NCI-H774 (cell line): ENCODE results near the gene MACROH2A2.
A peak's percentile ranks its signal among the peaks of the same experiment; 100 is the strongest.
"Not testable (repeated sequence)": the region's sequence is repeated elsewhere in the genome, so short reads cannot be mapped to it uniquely, and the experiment has no call there.

ENCODE experiments used
- DNase-seq: peaks from one replicate; lab custom pipeline; 2025; lab: John Stamatoyannopoulos, UW

MACROH2A2 gene

DNA sequence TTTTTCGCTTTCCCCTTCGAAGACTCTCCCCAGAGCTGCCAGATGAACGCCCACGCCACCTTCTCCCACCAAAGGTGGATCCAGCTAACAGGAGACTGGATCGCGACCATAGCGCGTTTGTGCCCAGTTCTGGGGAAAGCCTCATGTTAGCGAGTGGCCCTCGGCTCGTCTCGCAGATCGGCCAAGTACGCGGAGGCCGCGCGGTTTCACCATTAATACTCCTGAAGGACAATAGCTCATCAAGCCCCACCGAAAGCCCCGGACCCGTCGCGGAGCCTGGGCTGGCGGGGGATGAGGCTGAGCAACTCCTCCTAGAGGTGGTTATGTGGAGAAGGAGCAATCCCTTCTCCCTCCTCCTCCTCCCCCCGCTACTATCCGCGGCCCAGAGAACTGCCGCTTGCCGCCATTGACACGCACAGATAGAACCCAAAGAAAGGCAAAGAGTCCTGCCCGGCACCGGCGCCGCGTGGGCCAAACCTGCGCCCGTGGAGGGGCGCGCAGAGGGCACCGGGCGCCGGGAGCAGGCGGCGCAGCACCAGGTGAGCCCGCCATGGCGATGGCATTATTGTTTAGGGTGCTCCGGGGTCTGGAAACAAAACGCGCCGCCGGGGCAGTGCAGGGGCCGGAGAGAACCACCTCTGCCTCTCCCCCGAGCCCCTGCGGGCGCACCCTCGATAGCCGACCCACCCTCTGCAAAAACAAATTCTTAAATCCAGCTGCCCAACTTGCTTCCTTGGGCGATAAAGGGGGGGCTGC lies at the start of gene MACROH2A2:
Gene MACROH2A2 (plus strand): TSS at position 385 of the 756 bp plus-strand sequence. CDS start 22,813 bp downstream, outside the sequence.
- DNase-seq = peak; percentile 11

DNA sequence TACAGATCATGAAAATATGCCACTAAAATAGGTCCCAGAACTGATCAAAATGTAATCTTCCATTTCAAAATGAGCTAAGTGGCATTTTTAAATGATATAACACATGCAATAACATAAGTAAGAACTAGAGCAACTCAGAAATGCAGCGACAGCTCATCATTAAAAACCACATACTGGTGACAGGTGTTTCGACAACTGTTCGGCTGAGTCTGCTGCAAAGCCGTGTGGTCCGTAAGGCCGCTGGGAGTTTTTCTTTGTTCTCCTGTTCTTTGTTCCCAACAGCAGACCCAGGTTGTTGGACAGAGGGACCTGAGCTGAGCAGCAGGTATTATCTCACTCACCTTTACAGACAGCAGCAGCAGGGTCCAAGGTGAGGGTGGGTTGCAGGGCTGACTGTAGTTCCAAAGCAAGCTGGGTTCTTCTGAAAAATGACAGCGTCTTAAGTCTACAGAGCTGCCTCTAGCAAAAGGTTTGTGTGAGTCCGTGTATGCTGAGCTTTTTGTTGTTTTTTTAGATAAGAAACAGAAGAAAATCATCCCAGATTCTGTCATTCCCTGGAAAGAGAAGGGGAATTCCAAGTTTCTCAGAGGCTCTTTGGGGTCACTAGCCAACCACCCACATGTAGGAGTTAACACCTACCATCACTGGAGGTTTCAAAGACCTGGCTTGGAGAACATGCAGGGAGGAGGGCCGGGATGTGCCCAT lies 45.4 kb upstream of the MACROH2A2 start:
- no peak for DNase-seq

DNA sequence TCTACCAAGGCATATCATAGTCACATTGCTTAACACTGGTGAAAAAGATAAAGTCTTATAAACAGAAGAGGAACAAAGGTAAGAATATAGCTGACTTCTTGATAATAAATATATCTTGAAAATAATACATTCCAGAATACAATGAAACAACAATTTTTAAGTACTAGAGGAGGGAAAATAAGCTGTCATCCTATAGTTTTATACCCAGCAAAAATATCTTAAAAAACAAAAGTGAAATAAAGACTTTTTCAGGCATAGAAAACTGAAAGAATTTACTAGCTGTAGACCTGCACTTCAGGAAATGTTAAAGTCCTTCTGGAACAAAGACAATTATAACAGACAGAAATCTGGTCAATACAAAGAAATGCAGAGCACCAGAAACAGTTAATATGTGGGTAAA lies 21.4 kb upstream of the MACROH2A2 start:
- DNase-seq = no peak

DNA sequence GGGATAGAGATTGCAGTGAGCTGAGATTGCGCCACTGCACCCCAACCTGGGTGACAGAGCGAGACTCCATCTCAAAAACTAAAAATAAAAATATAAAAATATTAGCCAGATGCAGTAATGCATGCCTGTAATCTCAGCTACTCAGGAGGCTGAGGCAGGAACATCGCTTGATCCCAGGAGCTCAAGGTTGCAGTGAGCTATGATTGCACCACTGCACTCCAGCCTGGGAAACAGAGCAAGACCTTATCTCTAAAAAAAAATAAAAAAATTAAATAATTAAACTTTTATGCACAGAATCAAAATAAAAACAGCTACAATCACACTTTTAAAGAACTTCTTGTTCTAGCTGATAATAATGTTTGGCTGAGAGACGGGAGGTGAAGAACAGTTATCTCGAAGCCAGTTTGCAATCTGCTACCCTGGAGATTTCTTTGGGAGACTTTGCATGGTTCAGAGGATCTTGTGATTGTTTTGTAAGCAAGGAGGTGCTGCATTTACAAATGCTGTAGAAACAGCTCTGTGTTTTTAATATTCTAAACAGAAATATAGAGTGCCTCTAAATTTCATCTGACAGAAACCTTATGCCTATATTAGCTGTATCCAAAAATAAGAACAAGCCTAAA lies 19.9 kb upstream of the MACROH2A2 start:
- DNase-seq = no peak

DNA sequence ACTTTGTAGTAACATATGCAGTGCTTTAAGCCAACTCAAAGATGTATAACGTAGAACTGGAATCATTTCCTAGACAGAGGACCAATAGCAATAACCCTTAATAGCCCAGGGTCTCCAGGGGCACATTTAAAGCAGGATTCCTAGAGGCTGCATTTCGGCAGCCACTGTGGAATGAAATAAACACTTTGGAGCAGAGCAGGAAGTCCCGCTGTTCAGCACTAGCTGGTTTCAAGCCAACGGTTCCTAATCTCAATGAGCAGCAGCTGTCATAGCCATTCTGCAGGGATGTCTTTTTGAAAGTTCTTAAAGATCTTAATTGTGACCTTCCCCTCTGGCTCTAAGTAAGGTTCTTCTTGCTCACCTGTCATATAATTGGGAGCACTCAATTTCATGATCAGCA lies 18.4 kb upstream of the MACROH2A2 start:
- no peak for DNase-seq

DNA sequence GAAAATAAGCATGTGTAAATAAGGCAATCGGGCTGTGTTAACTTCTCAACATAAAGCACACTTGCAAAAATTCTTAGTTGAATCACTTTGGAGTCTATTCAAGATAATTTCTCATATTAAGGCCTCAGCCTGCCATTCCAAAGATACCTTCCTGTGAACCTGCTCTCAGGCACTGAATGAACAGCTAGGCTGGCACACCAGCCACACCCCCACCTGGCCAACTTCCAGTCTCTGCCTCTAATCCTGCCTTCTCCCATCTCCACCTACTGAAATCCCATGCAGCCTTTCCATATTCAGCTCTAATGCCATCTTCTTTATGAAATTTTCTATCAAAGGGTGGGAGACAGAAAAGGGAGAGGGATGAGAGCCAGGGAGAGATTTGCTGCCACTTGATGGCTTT lies 17.1 kb upstream of the MACROH2A2 start:
- no peak for DNase-seq

DNA sequence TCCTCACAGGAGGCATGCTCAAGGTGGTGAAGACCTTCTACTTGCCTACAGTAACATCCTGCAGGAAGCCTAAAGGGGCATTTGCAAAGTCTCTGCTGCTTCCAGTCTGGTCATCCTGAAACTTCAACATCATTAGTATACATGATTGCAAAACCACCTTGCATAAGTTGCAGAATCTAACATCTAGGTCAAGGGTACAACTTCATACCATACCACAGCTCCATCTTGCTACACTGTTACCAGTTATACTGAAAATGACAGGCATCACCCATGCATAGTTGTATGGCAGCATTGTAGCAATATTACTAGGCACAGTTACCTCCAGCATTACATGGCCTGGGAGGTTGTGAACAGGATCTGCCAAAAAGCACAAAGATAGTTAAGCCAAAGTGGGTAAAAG lies 13.7 kb upstream of the MACROH2A2 start:
- no peak for DNase-seq

DNA sequence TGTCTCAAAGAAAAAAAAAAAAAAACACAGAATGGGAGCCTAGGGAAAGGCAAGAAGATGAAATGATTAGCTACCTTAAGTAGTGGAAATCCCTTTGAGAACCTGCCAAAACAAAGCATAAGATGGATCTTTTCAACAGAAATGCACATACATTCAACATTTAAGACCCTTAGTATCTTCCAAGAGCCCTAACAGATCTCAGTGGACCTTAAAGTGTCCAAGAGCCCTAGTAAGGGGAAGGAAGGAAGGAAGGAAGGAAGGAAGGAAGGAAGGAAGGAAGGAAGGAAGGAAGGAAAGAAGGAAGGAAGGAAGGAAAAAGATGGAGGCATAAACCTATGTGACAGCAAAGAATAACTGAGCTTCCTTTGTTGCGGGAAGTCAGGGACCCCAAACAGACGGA lies 11.6 kb upstream of the MACROH2A2 start:
- no peak for DNase-seq

DNA sequence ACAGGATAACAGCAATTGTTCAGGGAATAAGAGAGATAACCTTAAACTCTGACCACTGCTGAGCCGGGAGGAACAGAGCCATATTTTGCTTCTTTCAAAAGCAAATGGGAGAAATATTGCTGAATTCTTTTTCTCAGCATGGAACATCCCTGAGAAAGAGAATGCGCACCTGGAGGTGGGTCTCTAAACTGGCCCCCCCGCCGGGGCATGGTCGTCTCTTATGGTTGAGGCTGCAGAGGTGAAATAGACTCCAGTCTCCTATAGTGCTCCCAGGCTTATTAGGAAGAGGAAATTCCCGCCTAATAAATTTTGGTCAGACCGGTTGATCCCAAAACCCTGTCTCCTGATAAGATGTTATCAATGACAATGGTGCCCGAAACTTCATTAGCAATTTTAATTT lies 10.9 kb upstream of the MACROH2A2 start:
- DNase-seq = not testable (repeated sequence)

DNA sequence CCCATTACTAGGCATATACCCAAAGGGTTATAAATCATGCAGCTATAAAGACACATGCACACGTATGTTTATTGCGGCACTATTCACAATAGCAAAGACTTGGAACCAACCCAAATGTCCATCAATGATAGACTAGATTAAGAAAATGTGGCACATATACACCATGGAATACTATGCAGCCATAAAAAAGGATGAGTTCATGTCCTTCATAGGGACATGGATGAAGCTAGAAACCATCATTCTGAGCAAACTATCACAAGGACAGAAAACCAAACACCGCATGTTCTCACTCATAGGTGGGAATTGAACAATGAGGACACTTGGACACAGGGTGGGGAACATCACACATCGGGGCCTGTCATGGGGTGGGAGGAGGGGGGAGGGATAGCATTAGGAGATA lies 5.6 kb upstream of the MACROH2A2 start:
- DNase-seq = not testable (repeated sequence)

DNA sequence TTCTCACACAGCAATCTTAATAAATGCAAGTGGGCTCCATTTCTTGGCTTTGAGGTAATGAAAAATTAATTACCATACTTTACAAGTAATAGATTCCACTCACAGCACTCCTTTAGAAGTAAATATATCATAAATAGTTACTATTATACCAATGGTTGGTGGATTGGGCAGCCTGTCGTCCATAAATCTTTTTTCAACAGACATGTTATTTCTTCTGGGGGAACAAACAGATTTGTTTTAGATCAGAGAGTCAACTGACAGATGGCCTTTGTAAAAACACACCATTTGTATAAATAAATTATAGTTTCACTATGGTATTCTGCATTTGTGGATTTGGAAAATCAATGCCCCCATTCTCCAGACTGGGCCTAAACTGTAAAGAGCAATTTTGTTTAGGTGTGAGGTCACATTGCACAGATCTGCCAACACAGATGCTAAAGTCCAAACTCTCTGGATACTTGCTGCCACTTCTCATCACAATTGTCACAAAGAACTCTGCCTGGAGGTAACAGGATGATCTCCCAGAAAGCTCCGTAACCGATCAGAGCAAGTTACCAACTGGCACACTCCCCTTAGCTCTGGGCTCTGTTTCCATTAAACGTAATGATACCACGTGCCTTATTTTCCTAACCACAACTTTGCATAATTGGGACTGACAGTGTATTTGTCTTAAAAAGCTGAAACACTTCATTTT lies 4.5 kb upstream of the MACROH2A2 start:
- DNase-seq = no peak

DNA sequence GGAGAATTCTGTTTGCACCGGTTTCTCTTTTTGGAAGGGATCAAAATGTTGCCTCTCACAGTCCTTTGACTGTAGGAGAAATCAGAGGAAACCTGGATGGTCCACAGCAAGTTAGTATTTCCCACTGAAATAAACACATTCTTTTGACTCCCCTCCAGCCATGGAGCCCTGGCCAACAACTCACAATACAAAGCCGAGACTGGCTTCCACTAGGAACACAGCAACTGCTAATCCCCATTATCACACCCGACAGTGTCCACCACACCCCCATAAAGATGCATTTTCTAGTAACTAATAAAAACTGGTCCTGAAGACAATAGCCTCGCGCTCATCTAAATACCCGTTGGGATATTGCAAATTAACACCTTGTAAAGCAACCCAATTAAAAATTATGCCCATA lies 798 bp upstream of the MACROH2A2 start:
- DNase-seq = no peak

DNA sequence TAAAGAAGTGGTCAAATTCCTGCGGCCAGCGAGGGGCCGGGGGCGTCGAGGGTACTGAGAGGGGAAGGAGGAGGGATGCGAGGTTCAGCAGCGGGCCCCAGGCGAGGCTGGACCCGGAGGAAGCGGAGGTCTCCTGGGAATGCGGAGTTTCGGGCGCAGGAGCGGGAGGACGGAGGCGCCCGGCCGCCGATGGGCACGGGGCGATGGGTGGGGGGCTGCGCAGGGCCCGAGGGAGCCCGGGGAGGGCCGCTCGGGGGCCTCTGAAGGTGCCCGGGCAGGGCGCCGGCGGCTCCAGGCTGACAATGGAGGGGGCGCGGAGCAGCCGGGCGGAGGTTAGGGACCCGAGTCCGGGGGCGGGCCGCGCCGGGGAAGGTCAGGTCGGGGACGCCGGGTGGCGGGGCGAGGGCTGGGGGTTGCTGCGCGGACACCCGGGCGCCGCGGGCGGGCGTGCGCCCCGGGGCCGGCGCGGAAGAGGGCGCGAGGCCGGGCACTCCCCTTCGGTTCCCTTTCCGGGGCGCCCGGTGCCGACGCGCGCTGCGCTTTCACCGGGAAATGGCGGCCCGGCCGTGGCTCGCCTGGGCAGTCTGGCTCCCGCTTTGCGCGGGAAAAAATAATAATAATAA lies 683 bp downstream of the MACROH2A2 start:
- no peak for DNase-seq

DNA sequence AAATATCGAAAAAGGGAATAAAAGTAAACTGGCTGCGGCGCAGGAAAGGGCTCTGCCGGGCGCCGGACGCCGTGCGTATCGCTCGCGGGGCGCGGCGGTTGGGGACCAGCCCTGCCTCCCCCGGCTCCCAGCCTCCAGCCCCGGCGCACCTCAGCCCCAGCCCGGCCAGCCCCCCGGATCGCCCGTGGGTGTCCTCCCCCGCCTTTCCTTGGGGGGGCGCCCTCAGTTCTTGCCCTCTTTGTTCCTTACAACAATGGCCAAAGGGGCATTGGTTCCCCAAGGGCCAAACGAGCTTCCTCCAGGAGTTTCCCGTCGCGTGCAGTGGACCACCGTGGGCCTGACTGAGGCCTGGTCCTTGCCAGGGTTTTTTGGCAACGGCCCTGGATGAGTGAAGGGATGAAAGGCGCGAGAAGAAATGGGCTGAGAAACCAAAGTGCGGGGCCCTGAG lies 1.2 kb downstream of the MACROH2A2 start:
- no peak for DNase-seq

DNA sequence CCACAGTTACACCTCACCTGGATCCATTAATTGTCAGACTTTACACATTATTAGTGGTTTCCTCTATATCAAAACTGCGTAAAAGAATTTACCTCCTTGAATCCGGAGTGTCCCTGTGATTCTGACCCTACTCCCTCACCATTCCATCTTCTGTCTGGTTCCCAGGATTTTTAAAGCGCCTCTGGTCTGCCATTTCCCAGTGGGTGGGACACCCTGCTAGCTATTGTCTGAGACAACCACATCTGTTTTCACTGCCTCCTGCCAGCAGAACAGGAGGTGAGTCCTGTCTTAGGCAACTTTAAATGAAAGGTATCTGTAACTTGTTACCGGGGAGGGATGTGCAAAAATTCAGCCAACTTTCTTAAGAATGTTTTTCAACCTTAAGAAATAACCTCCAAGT lies 2.3 kb downstream of the MACROH2A2 start:
- no peak for DNase-seq

DNA sequence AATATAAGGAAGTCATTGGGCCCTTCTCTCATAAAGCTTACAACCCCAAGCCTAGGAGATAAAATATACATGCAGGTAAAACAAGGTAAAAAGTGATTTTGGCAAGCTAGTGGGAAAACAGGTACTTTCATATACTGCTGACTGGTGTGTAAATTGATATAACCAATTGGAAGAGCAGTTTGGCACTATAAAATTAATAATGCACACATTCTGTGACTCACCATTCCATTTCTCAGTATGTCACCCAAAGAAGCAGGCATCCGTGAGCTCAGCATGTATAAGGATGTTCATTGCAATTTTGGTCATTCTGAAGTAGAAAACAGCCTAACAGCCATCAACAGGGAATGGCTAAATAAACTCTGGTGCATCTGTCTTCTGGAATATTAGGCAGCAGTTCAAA lies 2.9 kb downstream of the MACROH2A2 start:
- DNase-seq = no peak

DNA sequence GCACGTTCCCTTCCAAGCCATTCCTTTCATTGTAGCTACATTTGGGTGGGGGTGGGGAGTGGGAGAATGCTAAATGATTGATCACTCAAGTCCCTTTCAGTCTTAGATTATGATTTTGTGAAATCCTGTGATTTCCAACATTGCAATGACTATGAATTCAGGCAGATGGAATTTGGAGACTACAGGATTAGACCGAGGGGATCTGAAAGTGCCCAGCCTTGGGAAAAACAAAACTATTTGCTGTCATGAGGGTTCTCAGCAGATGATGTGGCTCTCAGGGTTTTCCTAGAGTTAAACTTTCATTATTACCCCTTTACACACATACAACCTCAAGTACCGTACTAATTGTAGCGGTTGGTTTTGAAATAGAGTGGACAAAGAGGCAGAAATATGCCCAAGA lies 4.7 kb downstream of the MACROH2A2 start:
- DNase-seq = no peak

DNA sequence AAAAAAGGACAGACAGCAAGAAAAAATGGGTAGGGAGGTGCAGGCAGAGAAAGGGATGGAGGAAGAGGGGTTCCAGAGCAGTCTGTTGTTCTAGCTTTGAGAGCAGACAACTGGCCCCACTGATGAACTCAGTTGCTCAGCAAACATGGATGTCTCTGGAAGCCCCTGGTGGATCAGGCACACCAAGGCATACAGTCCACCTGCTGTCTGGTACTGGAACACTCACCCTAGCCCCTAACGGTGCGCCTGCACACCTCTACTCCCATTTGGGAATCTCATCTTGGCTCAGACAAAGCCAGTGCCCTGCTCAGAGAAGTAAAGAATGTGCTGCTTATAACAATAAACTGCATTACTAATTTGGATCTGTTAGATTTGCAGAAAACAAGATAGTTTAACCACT lies 7.7 kb downstream of the MACROH2A2 start:
- no peak for DNase-seq

DNA sequence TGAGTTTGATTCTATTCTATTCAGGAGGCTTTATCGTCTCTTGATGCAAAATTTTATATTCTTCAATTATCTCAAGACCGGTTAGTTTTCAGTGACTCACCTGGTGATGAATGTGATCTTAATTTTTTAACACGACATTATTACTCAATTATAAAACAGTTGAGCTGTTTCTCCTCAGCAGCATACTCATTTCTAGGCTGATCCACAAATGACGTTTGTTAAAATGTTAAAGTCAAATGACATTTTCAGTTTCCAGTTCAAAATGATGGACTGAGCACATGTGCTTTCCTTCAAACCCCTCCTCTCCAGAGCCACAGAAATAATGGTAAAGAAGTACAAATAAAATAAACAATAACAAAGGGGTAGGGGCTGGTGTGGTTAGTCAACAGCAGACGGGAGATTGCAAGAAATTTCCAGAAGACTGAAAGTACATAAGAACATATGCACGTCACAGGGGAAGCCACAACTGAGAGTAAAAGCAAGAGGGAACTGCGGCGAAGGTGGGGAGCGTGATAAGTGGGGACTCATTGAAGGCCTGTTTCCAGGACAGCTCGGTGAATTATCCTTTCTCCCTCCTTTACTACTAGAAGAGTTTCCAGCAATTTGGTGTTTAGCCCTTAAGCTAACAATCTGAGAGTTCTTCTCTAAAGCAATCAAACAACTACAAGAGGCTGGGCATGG lies 10.9 kb downstream of the MACROH2A2 start:
- no peak for DNase-seq

DNA sequence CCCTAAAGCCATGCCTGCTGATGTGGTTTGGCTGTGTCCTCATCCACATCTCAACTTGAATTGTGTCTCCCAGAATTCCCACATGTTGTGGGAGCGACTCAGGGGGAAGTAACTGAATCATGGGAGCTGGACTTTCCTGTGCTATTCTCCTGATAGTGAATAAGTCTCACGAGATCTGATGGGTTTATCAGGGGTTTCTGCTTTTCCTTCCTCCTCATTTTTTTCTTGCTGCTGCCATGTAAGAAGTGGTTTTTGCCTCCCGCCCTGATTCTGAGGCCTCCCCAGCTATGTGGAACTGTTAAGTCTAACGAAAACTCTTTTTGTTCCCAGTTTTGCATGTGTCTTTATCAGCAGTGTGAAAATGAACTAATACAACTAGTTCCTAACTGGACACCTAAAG lies 11.8 kb downstream of the MACROH2A2 start:
- no peak for DNase-seq

DNA sequence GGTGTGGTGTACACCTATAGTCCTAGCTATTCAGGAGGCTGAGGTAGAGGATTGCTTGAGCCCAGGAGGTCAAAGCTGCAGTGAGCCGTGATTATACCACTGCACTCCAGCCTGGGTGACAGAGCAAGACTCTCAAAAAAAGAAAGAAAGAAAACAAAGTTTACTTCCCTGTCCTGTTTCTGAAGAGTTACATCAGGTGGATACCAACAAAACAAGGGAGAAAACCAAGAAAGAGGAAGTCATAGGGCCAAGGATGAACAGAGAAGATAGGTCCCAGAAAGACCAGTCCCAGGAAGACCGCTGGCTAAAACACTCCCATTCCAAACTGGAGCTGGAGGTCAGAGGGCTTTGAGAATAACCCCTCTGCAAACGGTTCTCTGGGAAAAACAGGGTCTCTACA lies 13.5 kb downstream of the MACROH2A2 start:
- DNase-seq = no peak
